ENCODE measurements around the gene HIPK4. TPM values are rescaled to one million over a fixed set of nuclear protein-coding genes. Genes with fewer than 3 reads are reported as not detected.

HIPK4 gene
- total RNA-seq, 1 experiment from 2014 or later, result 0.31 TPM

DNA sequence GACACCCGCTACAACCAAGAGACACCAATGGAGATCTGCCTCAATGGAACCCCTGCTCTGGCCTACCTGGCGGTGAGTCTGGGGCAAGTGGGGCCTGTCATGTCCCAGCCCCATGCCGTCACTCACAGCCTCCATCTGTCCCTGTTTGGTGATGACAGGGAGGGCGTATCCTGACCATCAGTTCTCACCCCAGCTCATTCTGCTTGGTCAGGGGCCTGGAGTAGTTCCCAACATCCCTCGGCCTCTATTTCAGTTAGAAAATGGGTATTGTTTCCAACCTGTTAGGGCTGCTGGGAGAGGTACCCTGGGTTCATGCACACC, 18.2 kb downstream of the HIPK4 start:
- Mint-ChIP-seq H3K9me3 (no peaks in the 10 kb centered on the region), H3K27me3 (ENCODE audit: low read depth) (no peaks in the 10 kb centered on the region), H3K36me3 (peaks cover 30% of the 10 kb centered on the region), H3K27ac (no peak overlapping the region), H3K4me1 (peaks cover 4% of the 10 kb centered on the region), H3K4me3 (no peak overlapping the region)
- POLR2A ChIA-PET, result no interaction called here
- CTCF ChIA-PET, result interaction anchor here (0.9 kb wide), 1 partner anchor 9 kb away, joined by 5 read pairs; no protein-coding TSS in a partner anchor
- TF ChIP-seq, protein P1, sequence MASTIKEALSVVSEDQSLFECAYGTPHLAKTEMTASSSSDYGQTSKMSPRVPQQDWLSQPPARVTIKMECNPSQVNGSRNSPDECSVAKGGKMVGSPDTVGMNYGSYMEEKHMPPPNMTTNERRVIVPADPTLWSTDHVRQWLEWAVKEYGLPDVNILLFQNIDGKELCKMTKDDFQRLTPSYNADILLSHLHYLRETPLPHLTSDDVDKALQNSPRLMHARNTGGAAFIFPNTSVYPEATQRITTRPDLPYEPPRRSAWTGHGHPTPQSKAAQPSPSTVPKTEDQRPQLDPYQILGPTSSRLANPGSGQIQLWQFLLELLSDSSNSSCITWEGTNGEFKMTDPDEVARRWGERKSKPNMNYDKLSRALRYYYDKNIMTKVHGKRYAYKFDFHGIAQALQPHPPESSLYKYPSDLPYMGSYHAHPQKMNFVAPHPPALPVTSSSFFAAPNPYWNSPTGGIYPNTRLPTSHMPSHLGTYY (CRISPR knock-in tag; IDR thresholded peaks at IDR 0.05), result no peak
- TF ChIP-seq ZBTB43 (CRISPR knock-in tag; IDR thresholded peaks at IDR 0.05) (no peak), EMX1 (CRISPR knock-in tag; IDR thresholded peaks at IDR 0.05) (no peak), GTF2I (CRISPR knock-in tag; conservative IDR thresholded peaks at IDR 0.05) (no peak), RORB (CRISPR knock-in tag; IDR thresholded peaks at IDR 0.05) (no peak), ATF3 (CRISPR knock-in tag; conservative IDR thresholded peaks at IDR 0.05) (no peak), JUN (CRISPR knock-in tag; IDR thresholded peaks at IDR 0.05) (no peak), NFYB (CRISPR knock-in tag; conservative IDR thresholded peaks at IDR 0.05; ENCODE audit: low read depth) (no peak), FOXJ3 (CRISPR knock-in tag; IDR thresholded peaks at IDR 0.05; ENCODE audit: borderline replicate concordance) (no peak), ZNF263 (CRISPR knock-in tag; IDR thresholded peaks at IDR 0.05; ENCODE audit: low read depth) (no peak), ETV6 (CRISPR knock-in tag; IDR thresholded peaks at IDR 0.05) (no peak), ZNF396 (CRISPR knock-in tag; IDR thresholded peaks at IDR 0.05; ENCODE audit: borderline replicate concordance) (no peak), ZNF532 (CRISPR knock-in tag; IDR thresholded peaks at IDR 0.05; ENCODE audit: borderline replicate concordance) (no peak), TCF7 (CRISPR knock-in tag; IDR thresholded peaks at IDR 0.05; ENCODE audit: low read depth) (no peak), NR1H2 (CRISPR knock-in tag; IDR thresholded peaks at IDR 0.05) (no peak)
- TF ChIP-seq, protein P2, sequence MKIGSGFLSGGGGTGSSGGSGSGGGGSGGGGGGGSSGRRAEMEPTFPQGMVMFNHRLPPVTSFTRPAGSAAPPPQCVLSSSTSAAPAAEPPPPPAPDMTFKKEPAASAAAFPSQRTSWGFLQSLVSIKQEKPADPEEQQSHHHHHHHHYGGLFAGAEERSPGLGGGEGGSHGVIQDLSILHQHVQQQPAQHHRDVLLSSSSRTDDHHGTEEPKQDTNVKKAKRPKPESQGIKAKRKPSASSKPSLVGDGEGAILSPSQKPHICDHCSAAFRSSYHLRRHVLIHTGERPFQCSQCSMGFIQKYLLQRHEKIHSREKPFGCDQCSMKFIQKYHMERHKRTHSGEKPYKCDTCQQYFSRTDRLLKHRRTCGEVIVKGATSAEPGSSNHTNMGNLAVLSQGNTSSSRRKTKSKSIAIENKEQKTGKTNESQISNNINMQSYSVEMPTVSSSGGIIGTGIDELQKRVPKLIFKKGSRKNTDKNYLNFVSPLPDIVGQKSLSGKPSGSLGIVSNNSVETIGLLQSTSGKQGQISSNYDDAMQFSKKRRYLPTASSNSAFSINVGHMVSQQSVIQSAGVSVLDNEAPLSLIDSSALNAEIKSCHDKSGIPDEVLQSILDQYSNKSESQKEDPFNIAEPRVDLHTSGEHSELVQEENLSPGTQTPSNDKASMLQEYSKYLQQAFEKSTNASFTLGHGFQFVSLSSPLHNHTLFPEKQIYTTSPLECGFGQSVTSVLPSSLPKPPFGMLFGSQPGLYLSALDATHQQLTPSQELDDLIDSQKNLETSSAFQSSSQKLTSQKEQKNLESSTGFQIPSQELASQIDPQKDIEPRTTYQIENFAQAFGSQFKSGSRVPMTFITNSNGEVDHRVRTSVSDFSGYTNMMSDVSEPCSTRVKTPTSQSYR (CRISPR knock-in tag; IDR thresholded peaks at IDR 0.05), result no peak
- TF ChIP-seq, protein P3, sequence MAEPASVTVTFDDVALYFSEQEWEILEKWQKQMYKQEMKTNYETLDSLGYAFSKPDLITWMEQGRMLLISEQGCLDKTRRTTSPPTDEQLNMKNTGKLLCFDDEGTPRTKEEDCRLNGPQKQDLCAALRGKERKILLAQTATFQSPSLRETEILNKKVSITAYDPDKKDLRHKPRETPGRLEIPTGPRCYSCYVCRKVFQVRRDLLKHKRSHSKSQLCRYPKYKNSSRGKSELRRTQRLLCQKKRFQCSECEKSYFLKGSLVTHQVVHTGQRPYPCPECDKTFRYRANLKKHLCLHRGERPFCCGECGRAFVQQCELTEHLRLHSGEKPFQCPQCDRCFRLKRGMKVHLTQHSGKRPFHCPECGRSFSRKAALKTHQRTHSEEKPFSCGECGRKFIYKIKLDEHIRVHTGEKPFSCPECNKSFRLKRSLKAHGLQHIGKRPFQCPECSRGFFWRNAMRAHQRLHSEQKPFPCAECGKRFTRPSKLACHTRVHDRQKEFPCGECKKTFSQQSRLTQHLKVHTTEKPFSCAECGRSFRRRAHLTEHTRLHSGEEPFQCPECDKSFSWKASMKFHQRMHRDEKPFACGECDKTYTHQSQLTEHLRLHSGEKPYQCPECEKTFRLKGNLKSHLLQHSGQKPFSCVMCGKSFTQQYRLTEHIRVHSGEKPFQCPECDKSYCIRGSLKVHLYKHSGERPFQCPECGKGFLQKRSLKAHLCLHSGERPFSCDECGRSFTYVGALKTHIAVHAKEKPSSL (CRISPR knock-in tag; conservative IDR thresholded peaks at IDR 0.05), result no peak
- DNase-seq (ENCODE audit: low spot score), result no peak
- no peak for ATAC-seq

Data from WTC11 (cell line).